Panc1 (cell line): ENCODE measurements around the gene CNRIP1.

Experiments
- CTCF ChIP-seq: fragments of 450-650 bp; IDR thresholded peaks from 2 replicates; pipeline ENCODE4 v1.5.1; 2017; ENCODE audit warnings: mild to moderate bottlenecking
- POLR2AphosphoS5 ChIP-seq: IDR thresholded peaks from 2 replicates; pipeline ENCODE4 v1.6.1; 2012; ENCODE audit warnings: mild to moderate bottlenecking, low read depth, low read length, moderate library complexity
- REST ChIP-seq, 2 experiments: IDR thresholded peaks; 2 replicates each; pipeline ENCODE4 v1.6.1; 2011 to 2012; ENCODE audit warnings: low read depth in 2 of 2, control low read depth in 1 of 2, low read length in 1 of 2, mild to moderate bottlenecking in 1 of 2, moderate library complexity in 1 of 2; ENCODE audit not compliant: insufficient read depth in 1 of 2
- TCF7L2 ChIP-seq: IDR thresholded peaks from 2 replicates; pipeline ENCODE4 v1.6.1; 2011; ENCODE audit warnings: mild to moderate bottlenecking, low read depth, low read length, inconsistent platforms

GRCh38 chr2:68366083-68366560 lies 46.4 kb upstream of the CNRIP1 start:
- TF ChIP-seq CTCF, result no peak
- no peak for TF ChIP-seq TCF7L2
- TF ChIP-seq REST (IDR thresholded peaks at IDR 0.05; ENCODE audit: insufficient read depth in 1 of 2, low read depth in 2 of 2, low read length in 1 of 2), result no peak
- no peak for TF ChIP-seq POLR2AphosphoS5
